CD14-positive monocyte (primary cell): Measurements from ENCODE around the gene ALG14. TPM values are rescaled to one million over a fixed set of nuclear protein-coding genes. Genes with fewer than 3 reads are reported as not detected.

Experiments used
- DNase-seq, 3 donors: peaks; one replicate each; pipeline ENCODE4 v3.0.0-alpha.2; 2011 to 2022
- H2AFZ ChIP-seq: 2 replicates; pipeline ENCODE4 v1.6.0; 2012; ENCODE audit warnings: mild to moderate bottlenecking, low read depth, low read length, inconsistent platforms; ENCODE audit not compliant: insufficient read depth, poor library complexity, severe bottlenecking
- H3K27ac ChIP-seq, 2 donors: 1 replicate in 1 of 2; 2 replicates in 1 of 2; pipeline ENCODE4 v1.5.1; 2012 to 2013; ENCODE audit warnings: low read length in 2 of 2, control low read depth in 1 of 2, inconsistent platforms in 1 of 2, low read depth in 1 of 2, mild to moderate bottlenecking in 1 of 2
- H3K27me3 ChIP-seq, 2 donors: one replicate each; pipeline versions ENCODE4 v1.6.0 to v1.6.1; 2011 to 2013; ENCODE audit warnings: low read length in 2 of 2; ENCODE audit not compliant: control insufficient read depth in 2 of 2, insufficient read depth in 2 of 2
- H3K36me3 ChIP-seq, 2 donors: replicated peaks in 1 of 2; 1 replicate in 1 of 2; 2 replicates in 1 of 2; pipeline versions ENCODE4 v1.5.1 to v1.6.1; 2012 to 2013; ENCODE audit warnings: low read length in 2 of 2, control low read depth in 1 of 2, inconsistent platforms in 1 of 2, mild to moderate bottlenecking in 1 of 2; ENCODE audit not compliant: insufficient read depth in 2 of 2, control insufficient read depth in 1 of 2
- H3K4me1 ChIP-seq, 2 donors: 1 replicate in 1 of 2; 2 replicates in 1 of 2; pipeline versions ENCODE4 v1.5.1 to v1.6.1; 2012 to 2013; ENCODE audit warnings: low read length in 2 of 2, control low read depth in 1 of 2, inconsistent platforms in 1 of 2, mild to moderate bottlenecking in 1 of 2, moderate library complexity in 1 of 2; ENCODE audit not compliant: insufficient read depth in 2 of 2, control insufficient read depth in 1 of 2
- H3K4me2 ChIP-seq: replicated peaks from 2 replicates; pipeline ENCODE3; 2012; ENCODE audit warnings: low read length, moderate library complexity, mild to moderate bottlenecking; ENCODE audit not compliant: poor library complexity, severe bottlenecking; ENCODE audit errors: extremely low read depth
- H3K4me3 ChIP-seq, 3 experiments: fragments of 200-600 bp in 1 of 3; sonication (generic) in 1 of 3; replicated peaks in 1 of 3; 1 replicate in 2 of 3; 2 replicates in 1 of 3; pipeline ENCODE4 v1.5.1; 2011 to 2013; ENCODE audit warnings: low read length in 3 of 3, mild to moderate bottlenecking in 3 of 3, control low read depth in 2 of 3, low read depth in 2 of 3, inconsistent platforms in 1 of 3, moderate library complexity in 1 of 3
- H3K79me2 ChIP-seq: 2 replicates; pipeline ENCODE4 v1.6.0; 2012; ENCODE audit warnings: mild to moderate bottlenecking, control low read depth, inconsistent platforms, low read length, moderate library complexity; ENCODE audit not compliant: insufficient read depth
- H3K9ac ChIP-seq: 2 replicates; pipeline ENCODE4 v1.6.0; 2017; ENCODE audit warnings: low read length, mild to moderate bottlenecking; ENCODE audit not compliant: insufficient read depth, poor library complexity, severe bottlenecking
- H3K9me3 ChIP-seq, 2 donors: replicated peaks in 1 of 2; 1 replicate in 1 of 2; 2 replicates in 1 of 2; pipeline versions ENCODE4 v1.5.1 to v1.6.1; 2012 to 2013; ENCODE audit warnings: low read length in 2 of 2, control low read depth in 1 of 2; ENCODE audit not compliant: control insufficient read depth in 1 of 2, insufficient read depth in 1 of 2
- H4K20me1 ChIP-seq: 2 replicates; pipeline ENCODE4 v1.6.0; 2012; ENCODE audit warnings: mild to moderate bottlenecking, low read length, control low read depth, moderate library complexity; ENCODE audit not compliant: insufficient read depth
- H3K27ac Mint-ChIP-seq, 7 donors: one replicate each; pipeline ENCODE4 v1.8.0; 2020; ENCODE audit warnings: mild to moderate bottlenecking in 7 of 7, mixed read lengths in 7 of 7, moderate library complexity in 6 of 7, inconsistent platforms in 2 of 7
- H3K27me3 Mint-ChIP-seq, 3 donors: one replicate each; pipeline ENCODE4 v1.8.0; 2021 to 2022; ENCODE audit warnings: low read depth in 3 of 3, mild to moderate bottlenecking in 3 of 3, mixed read lengths in 3 of 3, moderate library complexity in 3 of 3, inconsistent platforms in 1 of 3
- H3K36me3 Mint-ChIP-seq, 2 donors: one replicate each; pipeline ENCODE4 v1.8.0; 2020; ENCODE audit warnings: mixed read lengths in 2 of 2, inconsistent platforms in 1 of 2, mild to moderate bottlenecking in 1 of 2
- H3K4me1 Mint-ChIP-seq: one replicate; pipeline ENCODE4 v1.8.0; 2020; ENCODE audit warnings: mild to moderate bottlenecking, mixed read lengths
- H3K4me3 Mint-ChIP-seq, 2 donors: one replicate each; pipeline ENCODE4 v1.8.0; 2020; ENCODE audit warnings: mild to moderate bottlenecking in 2 of 2, mixed read lengths in 2 of 2, moderate library complexity in 1 of 2
- H3K9me3 Mint-ChIP-seq, 7 donors: one replicate each; pipeline ENCODE4 v1.8.0; 2020 to 2022; ENCODE audit warnings: mixed read lengths in 7 of 7, mild to moderate bottlenecking in 6 of 7, moderate library complexity in 6 of 7, inconsistent platforms in 2 of 7
- CTCF ChIP-seq: fragments of 200-600 bp; IDR thresholded peaks from one replicate; pipeline ENCODE4 v1.8.0; 2022; ENCODE audit warnings: antibody characterized with exemption, mild to moderate bottlenecking
- WGBS: methylation state at CpG from one replicate; pipeline ENCODE4 v1.1.5; 2013; ENCODE audit warnings: missing lambda C conversion rate; ENCODE audit not compliant: insufficient coverage; 5-methylcytosine and 5-hydroxymethylcytosine counted together
- intact Hi-C, 2 donors: fragments of 100-400 bp; cut with micrococcal nuclease; formaldehyde crosslinking; loops; one replicate each; pipeline versions ENCODE4 v1.15.0 to v1.15.1; 2023
- polyA plus RNA-seq, 3 donors: library from polyadenylated mRNA; depleted of rRNA in 1 of 3; unstranded in 2 of 3; stranded (reverse) in 1 of 3; fragments of 300-500 nt in 2 of 3; fragments of >200 nt in 1 of 3; fragmentation: Illumina TruSeq in 2 of 3; gene quantifications; 1 replicate in 2 of 3; 2 replicates in 1 of 3; pipeline ENCODE4 v1.2.3, GENCODE V29; 2012 to 2021

ALG14 gene
- polyA plus RNA-seq, 3 donors = 0.27 to 5.5 (median 4.4) TPM

- H3K27ac Mint-ChIP-seq = no peak overlapping the region
- Histone ChIP-seq H3K9ac (no peak overlapping the region), H3K9me3 (no peaks in the 10 kb centered on the region), H3K4me1 (no peaks in the 10 kb centered on the region), H3K36me3 (no peaks in the 10 kb centered on the region), H4K20me1 (no peaks in the 10 kb centered on the region), H3K4me3 (no peak overlapping the region), H3K27ac (no peak overlapping the region), H3K4me2 (no peak overlapping the region), H3K27me3 (no peaks in the 10 kb centered on the region), H2AFZ (no peak overlapping the region), H3K79me2 (no peaks in the 10 kb centered on the region)
- no peak for DNase-seq
- H3K4me3 Mint-ChIP-seq = no peak overlapping the region
- H3K36me3 Mint-ChIP-seq = peaks cover 4% of the 10 kb centered on the region in 2 donors
- no peak for TF ChIP-seq CTCF
- H3K4me1 Mint-ChIP-seq = no peaks in the 10 kb centered on the region
- peaks cover 0 to 6% (median 0%) of the 10 kb centered on the region in 7 donors for H3K9me3 Mint-ChIP-seq
- intact Hi-C loops = no loop called here
- no peaks in the 10 kb centered on the region for H3K27me3 Mint-ChIP-seq
- WGBS = no CpG with 5 or more reads among the region's 1 CpG
Observed at GRCh38 chr1:94981575-94981973, 91.2 kb downstream of the ALG14 start.

GRCh38 chr1:94980582-94981574 lies 91.9 kb downstream of the ALG14 start:
- Histone ChIP-seq H4K20me1 (no peaks in the 10 kb centered on the region), H3K9ac (no peak overlapping the region), H3K79me2 (no peaks in the 10 kb centered on the region), H3K4me1 (no peaks in the 10 kb centered on the region), H3K9me3 (no peaks in the 10 kb centered on the region), H2AFZ (no peak overlapping the region), H3K4me3 (no peak overlapping the region), H3K36me3 (no peaks in the 10 kb centered on the region), H3K27me3 (no peaks in the 10 kb centered on the region), H3K4me2 (no peak overlapping the region), H3K27ac (no peak overlapping the region)
- no peak overlapping the region for H3K4me3 Mint-ChIP-seq
- no peak for TF ChIP-seq CTCF
- H3K9me3 Mint-ChIP-seq = peaks cover 0 to 7% (median 0%) of the 10 kb centered on the region in 7 donors
- H3K4me1 Mint-ChIP-seq = no peaks in the 10 kb centered on the region
- intact Hi-C loops = no loop called here
- H3K27ac Mint-ChIP-seq = peak overlapping the region in 1 of 7 donors; percentile 33
- WGBS = 100% methylated on average over 2 of the region's 6 CpGs
- peaks cover 0 to 2% (median 0%) of the 10 kb centered on the region in 3 donors for H3K27me3 Mint-ChIP-seq
- H3K36me3 Mint-ChIP-seq = peaks cover 3 to 4% of the 10 kb centered on the region in 2 donors
- DNase-seq = no peak
